Thyroid gland (tissue), 4 donors: ENCODE data around the gene SPATA2L.

Experiments used
- CTCF ChIP-seq, 6 experiments: fragments of 200-600 bp in 3 of 6; fragments of 450-650 bp in 3 of 6; sonication (generic) in 3 of 6; IDR thresholded peaks; one replicate each; pipeline ENCODE4 v1.5.1; 2016 to 2019; ENCODE audit warnings: antibody characterized with exemption in 6 of 6, mild to moderate bottlenecking in 2 of 6, inconsistent platforms in 1 of 6, moderate library complexity in 1 of 6
- POLR2A ChIP-seq, 2 donors: fragments of 450-650 bp; IDR thresholded peaks; one replicate each; pipeline ENCODE4 v1.6.1; 2017; ENCODE audit warnings: antibody characterized with exemption in 2 of 2, mild to moderate bottlenecking in 2 of 2, moderate library complexity in 1 of 2

- no peak for TF ChIP-seq CTCF (IDR thresholded peaks at IDR 0.05)
- TF ChIP-seq POLR2A (IDR thresholded peaks at IDR 0.05), result no peak
Measured at GRCh38 chr16:89691231-89691985, 10.1 kb downstream of the SPATA2L start.
